OCI-LY3 (cell line): ENCODE measurements around the gene PPM1B.

ENCODE experiments used
- H2AFZ ChIP-seq: fragments of 200-600, 300-600 bp; shearing (Covaris generic); 2 replicates; pipeline ENCODE4 v1.6.0; 2014; ENCODE audit warnings: antibody characterized with exemption, low read depth, low read length
- H3K27ac ChIP-seq: fragments of 200-600, 300-600 bp; sonication (generic); 2 replicates; pipeline ENCODE4 v1.5.1; 2014; ENCODE audit warnings: mild to moderate bottlenecking, low read length, moderate library complexity, mixed read lengths
- H3K27me3 ChIP-seq: fragments of 200-600, 300-600 bp; sonication (generic); 2 replicates; pipeline ENCODE4 v1.6.1; 2014; ENCODE audit warnings: low read depth, low read length, mixed read lengths
- H3K36me3 ChIP-seq: fragments of 200-600, 300-600 bp; sonication (generic); replicated peaks from 2 replicates; pipeline ENCODE3; 2014; ENCODE audit warnings: low read depth, low read length, mixed read lengths
- H3K4me1 ChIP-seq: fragments of 300-600, 200-600 bp; sonication (generic); 2 replicates; pipeline ENCODE4 v1.6.1; 2014; ENCODE audit warnings: low read length, mixed read lengths
- H3K4me2 ChIP-seq: fragments of 200-600, 300-600 bp; sonication (generic); 2 replicates; pipeline ENCODE4 v1.6.1; 2014; ENCODE audit warnings: low read length, mixed read lengths
- H3K4me3 ChIP-seq: fragments of 300-600, 200-600 bp; sonication (generic); 2 replicates; pipeline ENCODE4 v1.5.1; 2014; ENCODE audit warnings: antibody characterized with exemption, mild to moderate bottlenecking, low read length, moderate library complexity
- H3K79me2 ChIP-seq: fragments of 300-600, 200-600 bp; shearing (Covaris generic); 2 replicates; pipeline ENCODE4 v1.6.1; 2014; ENCODE audit warnings: mild to moderate bottlenecking, low read length, mixed read lengths
- H3K9ac ChIP-seq: fragments of 300-600, 200-600 bp; shearing (Covaris generic); 2 replicates; pipeline ENCODE4 v1.6.0; 2014; ENCODE audit warnings: mild to moderate bottlenecking, low read length, moderate library complexity
- H3K9me3 ChIP-seq: fragments of 200-600, 300-600 bp; shearing (Covaris generic); 2 replicates; pipeline ENCODE4 v1.6.1; 2014; ENCODE audit warnings: low read length, mixed read lengths; ENCODE audit not compliant: insufficient read depth
- H4K20me1 ChIP-seq: fragments of 200-600, 300-600 bp; sonication (generic); 2 replicates; pipeline ENCODE4 v1.6.1; 2016; ENCODE audit warnings: low read length, mixed read lengths; ENCODE audit not compliant: insufficient read depth
- CTCF ChIP-seq: fragments of 200-600, 300-600 bp; sonication (generic); IDR thresholded peaks from 2 replicates; pipeline ENCODE4 v1.5.1; 2014; ENCODE audit warnings: antibody characterized with exemption, low read length, low read depth
- EZH2phosphoT487 ChIP-seq: fragments of 200-600 bp; shearing (Covaris generic); IDR thresholded peaks from 2 replicates; pipeline ENCODE4 v1.6.1; 2018; ENCODE audit warnings: antibody characterized with exemption, mixed run types, low read depth

PPM1B gene

DNA sequence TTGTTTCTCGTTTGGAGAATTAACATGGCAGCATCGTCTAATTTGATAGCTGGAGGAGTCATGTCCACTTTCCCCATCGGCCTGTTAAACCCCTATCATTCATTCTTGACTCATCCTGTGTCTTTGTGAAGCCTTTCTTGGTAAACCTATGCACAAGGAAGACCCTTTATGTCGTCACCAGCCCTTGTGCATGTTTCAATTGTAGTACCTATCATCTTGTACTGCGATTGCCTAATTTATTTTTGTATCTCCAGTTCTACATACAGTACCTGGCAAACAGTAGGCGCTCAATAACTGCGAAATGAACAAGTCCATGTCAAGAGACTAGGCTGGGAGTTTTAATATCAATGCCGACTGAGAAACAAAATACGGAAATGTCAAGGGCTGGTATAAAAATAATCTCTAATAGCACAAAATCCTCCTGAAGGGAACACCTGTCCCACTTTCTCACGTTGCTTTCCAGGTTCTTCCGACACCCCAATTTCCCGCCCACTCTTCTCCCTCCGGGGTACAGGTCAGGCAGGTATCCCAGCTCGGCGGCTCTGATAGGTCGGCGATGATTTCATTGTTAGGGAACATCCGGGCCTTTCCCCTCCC lies 1.3 kb upstream of the PPM1B start:
- Histone ChIP-seq H3K9me3 (no peaks in the 10 kb centered on the region), H3K27me3 (no peaks in the 10 kb centered on the region), H4K20me1 (peaks cover 25% of the 10 kb centered on the region), H3K4me1 (peaks cover 14% of the 10 kb centered on the region), H2AFZ (peak overlapping the region; percentile 87), H3K4me2 (peak overlapping the region; percentile 72), H3K79me2 (peaks cover 36% of the 10 kb centered on the region), H3K27ac (peak overlapping the region; percentile 85), H3K4me3 (peak overlapping the region; percentile 88), H3K36me3 (peaks cover 3% of the 10 kb centered on the region), H3K9ac (peak overlapping the region; percentile 88)
- TF ChIP-seq EZH2phosphoT487 (no peak), CTCF (no peak)

DNA sequence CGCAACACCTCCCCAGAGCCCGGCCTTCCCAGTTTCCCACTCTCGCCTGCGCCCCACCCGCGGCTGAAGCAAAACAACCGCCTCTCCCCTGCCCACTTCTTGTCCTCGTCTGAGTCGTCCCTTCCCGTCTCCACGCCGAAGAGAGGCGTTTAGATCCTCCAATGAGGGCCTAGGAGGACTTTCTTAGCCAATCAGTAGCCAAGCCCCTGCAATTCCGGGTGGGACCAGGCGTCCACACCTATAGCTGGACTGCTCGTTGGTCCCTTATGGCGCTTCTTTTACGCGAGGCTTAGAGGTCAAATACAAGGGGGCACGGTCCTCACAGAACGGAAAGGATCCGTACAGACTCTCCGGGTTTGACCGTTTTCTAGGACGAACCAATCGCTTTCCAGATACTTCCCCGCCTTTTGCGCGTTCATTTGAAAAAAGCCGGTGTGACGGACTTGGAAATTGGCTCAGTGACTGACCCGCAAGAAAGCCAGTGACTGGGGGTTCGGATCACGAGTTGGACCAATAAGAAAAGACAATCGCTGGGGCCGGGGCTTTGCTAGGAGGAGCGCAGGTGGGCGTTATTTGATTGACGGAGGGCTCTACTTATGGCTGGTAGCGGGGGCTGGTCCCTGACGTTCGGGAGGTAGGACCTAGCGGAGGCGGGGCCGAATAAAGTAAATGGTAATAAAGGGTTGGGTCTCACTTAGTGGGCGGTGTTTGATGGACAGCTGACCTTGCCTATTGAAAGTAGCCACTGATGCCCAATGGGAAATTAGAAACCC lies 581 bp upstream of the PPM1B start:
- no peaks in the 10 kb centered on the region for H3K27me3 ChIP-seq
- peaks cover 14% of the 10 kb centered on the region for H3K4me1 ChIP-seq
- peaks cover 43% of the 10 kb centered on the region for H3K79me2 ChIP-seq
- H3K9ac ChIP-seq: peak overlapping the region; percentile 88
- no peaks in the 10 kb centered on the region for H3K9me3 ChIP-seq
- peak overlapping the region; percentile 85 for H3K27ac ChIP-seq
- H3K4me3 ChIP-seq: peak overlapping the region; percentile 88
- H4K20me1 ChIP-seq: peaks cover 31% of the 10 kb centered on the region
- peaks cover 3% of the 10 kb centered on the region for H3K36me3 ChIP-seq
- TF ChIP-seq CTCF (no peak), EZH2phosphoT487 (no peak)
- H2AFZ ChIP-seq: peak overlapping the region; percentile 87
- H3K4me2 ChIP-seq: peak overlapping the region; percentile 72

GRCh38 chr2:44169155-44169898 lies 652 bp downstream of the PPM1B start:
- Histone ChIP-seq H3K27ac (peak overlapping the region; percentile 62), H3K79me2 (peaks cover 55% of the 10 kb centered on the region), H2AFZ (no peak overlapping the region), H3K9me3 (no peaks in the 10 kb centered on the region), H3K4me2 (peak overlapping the region; percentile 74), H3K4me1 (peaks cover 14% of the 10 kb centered on the region), H3K9ac (peak overlapping the region; percentile 80), H3K27me3 (no peaks in the 10 kb centered on the region), H4K20me1 (peaks cover 34% of the 10 kb centered on the region), H3K4me3 (peak overlapping the region; percentile 90), H3K36me3 (peaks cover 3% of the 10 kb centered on the region)
- no peak for TF ChIP-seq CTCF
- TF ChIP-seq EZH2phosphoT487: no peak

DNA sequence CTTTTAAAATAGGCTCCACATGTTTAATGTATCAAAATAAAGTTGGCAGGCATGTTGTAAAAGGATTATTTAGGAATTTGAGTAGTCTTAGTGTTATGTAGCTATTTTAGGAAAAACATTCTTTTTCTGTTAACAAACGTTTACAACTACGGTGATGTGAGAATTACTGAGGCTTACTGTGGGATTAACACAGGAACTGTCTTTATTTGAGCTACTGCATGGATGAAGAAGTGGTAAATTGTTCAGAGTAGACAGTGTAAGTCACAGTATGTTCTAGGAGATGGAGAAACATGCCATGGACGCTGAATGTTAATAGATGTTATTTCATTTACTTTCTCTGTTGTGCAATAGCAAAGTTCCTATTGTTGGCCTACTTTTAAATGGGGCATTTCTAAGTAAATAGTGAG lies 1.6 kb downstream of the PPM1B start:
- Histone ChIP-seq H3K36me3 (peaks cover 3% of the 10 kb centered on the region), H3K27me3 (no peaks in the 10 kb centered on the region), H3K27ac (no peak overlapping the region), H3K9me3 (no peaks in the 10 kb centered on the region), H3K4me3 (peak overlapping the region; percentile 90), H2AFZ (no peak overlapping the region), H3K79me2 (peaks cover 64% of the 10 kb centered on the region), H3K4me1 (peaks cover 17% of the 10 kb centered on the region), H4K20me1 (peaks cover 44% of the 10 kb centered on the region), H3K9ac (peak overlapping the region; percentile 80), H3K4me2 (peak overlapping the region; percentile 74)
- no peak for TF ChIP-seq CTCF
- TF ChIP-seq EZH2phosphoT487: no peak
